ENCODE data around the gene OR51G2.

DNA sequence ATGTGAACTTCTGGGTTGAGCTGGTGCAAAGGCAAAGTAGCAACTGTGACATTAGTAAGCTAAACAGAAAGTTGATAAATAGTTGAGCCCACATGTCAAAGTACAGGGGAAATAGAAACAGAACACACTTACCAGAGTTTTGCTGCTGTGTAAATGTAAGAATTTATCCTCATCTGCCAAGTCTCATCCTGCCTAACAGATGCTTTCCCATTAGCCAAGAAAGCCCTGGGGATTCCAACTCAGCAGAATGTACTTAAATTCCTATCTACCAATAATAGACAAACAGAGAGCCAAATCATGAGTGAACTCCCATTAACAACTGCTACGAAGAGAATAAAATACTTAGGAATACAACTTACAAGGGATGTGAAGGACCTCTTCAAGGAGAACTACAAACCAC, 43.7 kb upstream of the OR51G2 start:
- no peak for TF ChIP-seq CHD2 (IDR thresholded peaks at IDR 0.05; ENCODE audit: low read length, partially characterized antibody)
- TF ChIP-seq POLR2AphosphoS5 (IDR thresholded peaks at IDR 0.05; ENCODE audit: low read depth, low read length), result no peak
- TF ChIP-seq, protein P1, sequence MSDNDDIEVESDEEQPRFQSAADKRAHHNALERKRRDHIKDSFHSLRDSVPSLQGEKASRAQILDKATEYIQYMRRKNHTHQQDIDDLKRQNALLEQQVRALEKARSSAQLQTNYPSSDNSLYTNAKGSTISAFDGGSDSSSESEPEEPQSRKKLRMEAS (IDR thresholded peaks at IDR 0.05; ENCODE audit: low read depth), result no peak
- no peak for TF ChIP-seq SMC3 (IDR thresholded peaks at IDR 0.05; ENCODE audit: low read depth, low read length)
- TF ChIP-seq, protein P2, sequence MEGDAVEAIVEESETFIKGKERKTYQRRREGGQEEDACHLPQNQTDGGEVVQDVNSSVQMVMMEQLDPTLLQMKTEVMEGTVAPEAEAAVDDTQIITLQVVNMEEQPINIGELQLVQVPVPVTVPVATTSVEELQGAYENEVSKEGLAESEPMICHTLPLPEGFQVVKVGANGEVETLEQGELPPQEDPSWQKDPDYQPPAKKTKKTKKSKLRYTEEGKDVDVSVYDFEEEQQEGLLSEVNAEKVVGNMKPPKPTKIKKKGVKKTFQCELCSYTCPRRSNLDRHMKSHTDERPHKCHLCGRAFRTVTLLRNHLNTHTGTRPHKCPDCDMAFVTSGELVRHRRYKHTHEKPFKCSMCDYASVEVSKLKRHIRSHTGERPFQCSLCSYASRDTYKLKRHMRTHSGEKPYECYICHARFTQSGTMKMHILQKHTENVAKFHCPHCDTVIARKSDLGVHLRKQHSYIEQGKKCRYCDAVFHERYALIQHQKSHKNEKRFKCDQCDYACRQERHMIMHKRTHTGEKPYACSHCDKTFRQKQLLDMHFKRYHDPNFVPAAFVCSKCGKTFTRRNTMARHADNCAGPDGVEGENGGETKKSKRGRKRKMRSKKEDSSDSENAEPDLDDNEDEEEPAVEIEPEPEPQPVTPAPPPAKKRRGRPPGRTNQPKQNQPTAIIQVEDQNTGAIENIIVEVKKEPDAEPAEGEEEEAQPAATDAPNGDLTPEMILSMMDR (IDR thresholded peaks at IDR 0.05), result no peak
- TF ChIP-seq, protein P3, sequence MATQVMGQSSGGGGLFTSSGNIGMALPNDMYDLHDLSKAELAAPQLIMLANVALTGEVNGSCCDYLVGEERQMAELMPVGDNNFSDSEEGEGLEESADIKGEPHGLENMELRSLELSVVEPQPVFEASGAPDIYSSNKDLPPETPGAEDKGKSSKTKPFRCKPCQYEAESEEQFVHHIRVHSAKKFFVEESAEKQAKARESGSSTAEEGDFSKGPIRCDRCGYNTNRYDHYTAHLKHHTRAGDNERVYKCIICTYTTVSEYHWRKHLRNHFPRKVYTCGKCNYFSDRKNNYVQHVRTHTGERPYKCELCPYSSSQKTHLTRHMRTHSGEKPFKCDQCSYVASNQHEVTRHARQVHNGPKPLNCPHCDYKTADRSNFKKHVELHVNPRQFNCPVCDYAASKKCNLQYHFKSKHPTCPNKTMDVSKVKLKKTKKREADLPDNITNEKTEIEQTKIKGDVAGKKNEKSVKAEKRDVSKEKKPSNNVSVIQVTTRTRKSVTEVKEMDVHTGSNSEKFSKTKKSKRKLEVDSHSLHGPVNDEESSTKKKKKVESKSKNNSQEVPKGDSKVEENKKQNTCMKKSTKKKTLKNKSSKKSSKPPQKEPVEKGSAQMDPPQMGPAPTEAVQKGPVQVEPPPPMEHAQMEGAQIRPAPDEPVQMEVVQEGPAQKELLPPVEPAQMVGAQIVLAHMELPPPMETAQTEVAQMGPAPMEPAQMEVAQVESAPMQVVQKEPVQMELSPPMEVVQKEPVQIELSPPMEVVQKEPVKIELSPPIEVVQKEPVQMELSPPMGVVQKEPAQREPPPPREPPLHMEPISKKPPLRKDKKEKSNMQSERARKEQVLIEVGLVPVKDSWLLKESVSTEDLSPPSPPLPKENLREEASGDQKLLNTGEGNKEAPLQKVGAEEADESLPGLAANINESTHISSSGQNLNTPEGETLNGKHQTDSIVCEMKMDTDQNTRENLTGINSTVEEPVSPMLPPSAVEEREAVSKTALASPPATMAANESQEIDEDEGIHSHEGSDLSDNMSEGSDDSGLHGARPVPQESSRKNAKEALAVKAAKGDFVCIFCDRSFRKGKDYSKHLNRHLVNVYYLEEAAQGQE (IDR thresholded peaks at IDR 0.05; ENCODE audit: low read depth, low read length), result no peak
- no peak for TF ChIP-seq RAD21 (IDR thresholded peaks at IDR 0.05; ENCODE audit: low read length)
- TF ChIP-seq JUND (IDR thresholded peaks at IDR 0.05), result no peak
- no peak for TF ChIP-seq EP300 (IDR thresholded peaks at IDR 0.05; ENCODE audit: borderline replicate concordance in 1 of 2, low read depth in 1 of 2, low read length in 1 of 2)
- no peak for TF ChIP-seq EZH2phosphoT487 (IDR thresholded peaks at IDR 0.05; ENCODE audit: borderline replicate concordance, low read depth)
- TF ChIP-seq, protein P4, sequence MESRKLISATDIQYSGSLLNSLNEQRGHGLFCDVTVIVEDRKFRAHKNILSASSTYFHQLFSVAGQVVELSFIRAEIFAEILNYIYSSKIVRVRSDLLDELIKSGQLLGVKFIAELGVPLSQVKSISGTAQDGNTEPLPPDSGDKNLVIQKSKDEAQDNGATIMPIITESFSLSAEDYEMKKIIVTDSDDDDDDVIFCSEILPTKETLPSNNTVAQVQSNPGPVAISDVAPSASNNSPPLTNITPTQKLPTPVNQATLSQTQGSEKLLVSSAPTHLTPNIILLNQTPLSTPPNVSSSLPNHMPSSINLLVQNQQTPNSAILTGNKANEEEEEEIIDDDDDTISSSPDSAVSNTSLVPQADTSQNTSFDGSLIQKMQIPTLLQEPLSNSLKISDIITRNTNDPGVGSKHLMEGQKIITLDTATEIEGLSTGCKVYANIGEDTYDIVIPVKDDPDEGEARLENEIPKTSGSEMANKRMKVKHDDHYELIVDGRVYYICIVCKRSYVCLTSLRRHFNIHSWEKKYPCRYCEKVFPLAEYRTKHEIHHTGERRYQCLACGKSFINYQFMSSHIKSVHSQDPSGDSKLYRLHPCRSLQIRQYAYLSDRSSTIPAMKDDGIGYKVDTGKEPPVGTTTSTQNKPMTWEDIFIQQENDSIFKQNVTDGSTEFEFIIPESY (IDR thresholded peaks at IDR 0.05; ENCODE audit: borderline replicate concordance, low read depth), result no peak
- no peak for TF ChIP-seq TCF12 (IDR thresholded peaks at IDR 0.05)

Measured in SK-N-SH (cell line).